Activated CD4-positive, alpha-beta T cell treated with anti-CD3 and anti-CD28 coated beads for 24 hours (primary cell): ENCODE results near the gene OCIAD1.
"Not testable (repeated sequence)": the region's sequence is repeated elsewhere in the genome, so short reads cannot be mapped to it uniquely, and the experiment has no call there.

ENCODE experiments used
- DNase-seq, 2 donors: peaks; one replicate each; pipeline ENCODE4 v3.0.0-alpha.2; 2020; ENCODE audit warnings: low read depth in 2 of 2

Gene OCIAD1, protein sequence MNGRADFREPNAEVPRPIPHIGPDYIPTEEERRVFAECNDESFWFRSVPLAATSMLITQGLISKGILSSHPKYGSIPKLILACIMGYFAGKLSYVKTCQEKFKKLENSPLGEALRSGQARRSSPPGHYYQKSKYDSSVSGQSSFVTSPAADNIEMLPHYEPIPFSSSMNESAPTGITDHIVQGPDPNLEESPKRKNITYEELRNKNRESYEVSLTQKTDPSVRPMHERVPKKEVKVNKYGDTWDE

DNA sequence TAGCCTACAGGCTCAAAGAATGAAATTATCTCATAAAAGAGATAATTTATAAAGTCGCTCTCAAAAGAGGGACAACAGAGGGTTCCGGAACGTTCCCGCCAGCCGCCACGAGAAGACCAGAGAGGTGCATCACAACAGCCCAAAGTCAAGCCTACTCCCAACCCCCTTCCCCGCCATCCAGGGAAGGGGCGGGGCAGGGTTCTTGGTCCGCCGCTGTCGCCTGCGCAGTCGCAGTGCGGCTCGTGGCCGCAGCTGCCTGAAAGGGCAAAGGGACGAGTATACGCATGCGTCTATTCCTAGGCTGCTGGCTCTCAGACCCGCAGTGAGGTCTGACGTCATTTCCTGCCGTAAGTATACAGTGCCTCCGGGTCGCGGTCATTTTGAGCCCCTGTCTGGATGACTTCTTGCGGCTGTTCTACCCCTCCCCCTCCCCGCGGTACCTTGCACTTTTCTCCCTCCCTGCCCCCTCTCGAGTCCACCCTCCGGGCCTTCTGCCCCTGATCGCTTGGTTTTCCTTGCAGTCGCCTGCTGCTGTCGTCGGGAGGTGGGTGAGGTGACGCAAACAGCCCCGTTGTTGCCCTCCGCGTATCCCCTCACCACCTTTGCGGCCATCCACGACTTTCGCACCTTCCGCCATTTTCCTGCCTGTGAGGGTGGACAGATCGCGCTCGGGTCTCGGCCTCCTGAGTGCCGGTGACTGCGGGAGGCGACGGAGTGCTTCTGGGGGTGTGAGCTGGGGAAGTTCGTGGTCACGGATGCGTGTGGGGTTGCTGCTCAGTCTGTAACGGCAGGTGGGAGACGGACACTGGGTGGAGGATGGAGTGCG is at the start of gene OCIAD1:
Gene OCIAD1, plus strand, starts transcription at position 383 of the 826 bp plus-strand sequence. CDS start 1,537 bp downstream, outside the sequence.
- DNase-seq, result peak; percentile 82 to 88

DNA sequence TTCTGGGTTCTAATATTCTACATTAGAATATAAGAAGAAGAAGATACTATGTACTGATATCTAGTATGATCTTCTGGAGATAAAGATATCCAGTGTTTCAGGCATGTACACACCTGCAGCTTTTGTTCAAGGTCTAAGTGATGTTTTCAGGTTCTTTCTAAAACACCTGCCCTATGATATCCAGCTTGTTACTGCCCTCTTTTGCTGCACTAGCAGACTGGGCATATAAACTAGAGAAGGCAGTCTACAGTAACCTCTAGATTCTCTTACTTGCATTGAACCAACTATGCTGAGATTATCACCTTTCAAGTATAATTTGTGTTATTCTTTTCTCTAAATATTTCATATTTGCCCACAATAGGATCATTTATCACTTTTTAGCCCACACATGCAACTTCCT is 48.9 kb upstream of the OCIAD1 start:
- no peak for DNase-seq

DNA sequence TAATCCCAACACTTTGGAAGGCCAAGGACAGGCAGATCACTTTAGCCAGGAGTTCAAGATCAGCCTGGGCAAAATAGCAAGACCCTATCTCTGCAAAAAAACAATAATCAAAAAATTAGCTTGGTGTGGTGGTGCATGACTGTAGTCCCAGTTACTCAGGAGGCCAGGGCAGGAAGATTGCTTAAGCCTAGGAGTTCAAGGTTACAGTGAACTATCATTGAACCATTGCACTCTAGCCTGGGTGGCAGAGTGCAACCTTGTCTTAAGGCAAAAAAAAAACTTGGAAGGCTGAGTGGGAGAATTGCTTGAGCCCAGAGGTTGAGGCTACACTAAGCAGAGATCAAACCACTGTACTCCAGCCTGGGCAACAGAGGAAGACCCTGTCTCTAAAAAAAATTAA is 45.6 kb upstream of the OCIAD1 start:
- no peak for DNase-seq

DNA sequence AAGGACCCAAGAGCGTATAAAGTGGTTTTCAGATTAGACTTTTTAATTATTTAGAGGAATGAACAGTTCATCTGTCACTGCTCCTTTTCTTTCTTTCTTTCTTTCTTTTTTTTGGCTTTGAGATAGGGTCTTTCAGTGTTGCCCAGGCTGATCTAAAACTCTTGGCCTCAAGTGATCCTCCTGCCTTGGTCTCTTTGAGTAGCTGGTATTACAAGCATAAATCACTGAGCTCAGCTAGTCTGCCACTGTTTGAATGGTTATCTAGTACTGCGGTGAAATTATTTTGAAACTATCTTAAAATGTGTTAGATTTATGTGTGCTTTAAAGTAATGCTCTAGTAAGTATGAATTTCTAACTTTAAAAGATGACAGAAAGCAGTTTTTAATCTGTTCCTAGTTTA is 44.3 kb upstream of the OCIAD1 start:
- no peak for DNase-seq

DNA sequence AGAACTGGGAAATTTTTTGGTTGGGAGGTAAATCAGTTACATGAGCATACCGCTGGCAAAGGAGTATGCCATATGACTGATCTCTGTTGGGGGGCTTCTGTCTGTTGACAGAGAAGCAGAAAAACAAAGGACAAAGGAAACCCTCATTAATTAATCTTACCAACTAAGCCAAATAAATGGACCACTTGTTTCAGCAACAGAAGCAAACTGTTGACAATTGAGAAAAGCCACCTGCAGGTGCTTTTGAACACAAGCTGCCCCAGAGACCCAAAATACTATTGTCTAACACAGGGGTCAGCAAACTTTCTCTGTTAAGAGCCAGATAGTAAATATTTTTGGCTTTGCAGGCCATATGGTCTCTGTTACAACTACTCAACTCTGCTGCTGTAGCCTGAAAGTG is 43.8 kb upstream of the OCIAD1 start:
- no peak for DNase-seq

DNA sequence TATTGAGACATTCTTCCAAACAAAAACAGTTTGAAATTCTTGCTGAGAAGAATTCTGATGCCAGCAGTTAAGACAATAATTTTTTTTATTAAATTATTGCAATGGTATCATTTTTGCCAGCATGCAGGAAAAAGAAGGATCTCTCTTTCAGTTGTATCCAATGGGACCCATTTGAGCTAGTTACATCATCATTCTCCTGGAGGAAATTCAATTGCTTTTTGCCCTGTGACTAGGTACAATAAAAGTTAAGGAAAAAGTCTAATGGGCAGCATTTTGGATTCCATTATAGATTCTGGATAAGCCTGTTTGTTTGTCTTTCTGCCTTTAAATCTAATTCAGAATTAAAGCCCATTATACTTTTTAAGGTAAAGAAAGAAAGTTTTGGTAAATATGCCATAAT is 40.3 kb upstream of the OCIAD1 start:
- no peak for DNase-seq

DNA sequence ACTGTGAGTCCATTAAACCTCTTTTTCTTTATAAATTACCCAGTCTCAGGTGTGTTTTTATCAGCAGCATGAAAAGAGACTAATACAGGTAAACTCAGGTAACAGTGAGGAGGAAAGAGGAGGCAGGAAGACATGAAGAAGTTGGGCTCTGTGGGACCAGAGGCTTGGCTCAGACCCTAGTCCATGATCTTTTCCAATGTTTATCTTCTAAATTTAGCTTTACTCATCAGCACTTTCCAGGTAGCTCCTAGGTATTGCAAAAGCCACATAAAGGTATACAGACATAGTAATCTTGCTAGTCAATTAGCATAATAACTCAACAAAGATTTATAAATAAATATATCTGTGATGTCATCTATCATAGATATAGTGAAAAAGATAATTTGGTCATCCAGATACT is 39.6 kb upstream of the OCIAD1 start:
- no peak for DNase-seq

DNA sequence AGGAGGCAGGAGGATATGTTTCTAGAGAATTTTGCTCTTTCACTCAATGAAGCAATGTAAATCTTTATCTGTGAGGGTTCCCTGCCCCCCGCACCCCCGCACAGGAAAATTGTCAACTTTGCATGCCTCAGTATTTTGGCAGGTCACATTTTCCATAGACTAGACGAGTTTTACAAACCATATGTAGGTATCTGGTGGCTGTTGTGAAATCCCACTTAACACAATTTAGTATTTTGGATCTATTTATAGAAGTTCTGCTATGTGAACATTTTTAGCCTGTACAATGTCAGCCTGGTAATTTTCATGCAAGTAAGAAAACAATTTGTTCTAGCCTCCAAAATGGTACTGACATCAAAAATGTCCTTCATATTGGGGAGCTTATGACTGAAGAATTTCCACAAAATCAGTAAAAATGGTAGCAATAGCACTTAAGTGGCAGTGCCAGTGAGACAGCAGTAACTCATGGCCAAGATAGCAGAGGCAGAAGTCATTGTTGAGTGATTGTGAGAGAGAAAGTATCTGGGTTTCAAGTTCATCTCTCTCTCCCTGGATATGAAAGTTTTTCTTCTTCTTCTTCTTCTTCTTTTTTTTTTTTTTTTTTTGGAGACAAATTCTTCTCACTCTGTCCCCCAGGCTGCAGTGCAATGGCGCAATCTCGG is 38.4 kb upstream of the OCIAD1 start:
- peak in 1 of 2 donors; percentile 3 for DNase-seq

DNA sequence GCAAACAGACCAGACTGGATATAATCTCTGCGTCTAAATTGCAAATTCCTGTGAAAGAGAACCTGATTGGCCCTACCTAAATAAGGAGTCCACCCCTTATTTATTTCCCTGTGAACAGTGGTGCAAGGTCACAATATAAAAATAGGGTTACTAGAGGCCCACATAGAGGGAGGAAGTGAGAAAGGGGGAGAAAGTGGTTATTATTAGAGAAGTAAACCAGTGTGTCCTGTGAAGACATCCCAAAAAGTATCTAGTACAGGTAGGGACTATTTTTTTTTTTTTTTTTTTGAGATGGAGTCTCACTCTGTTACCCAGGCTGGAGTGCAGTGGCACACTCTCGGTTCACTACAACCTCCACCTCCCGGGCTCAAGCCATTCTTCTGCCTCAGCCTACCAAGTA is 35.8 kb upstream of the OCIAD1 start:
- DNase-seq, result no peak

DNA sequence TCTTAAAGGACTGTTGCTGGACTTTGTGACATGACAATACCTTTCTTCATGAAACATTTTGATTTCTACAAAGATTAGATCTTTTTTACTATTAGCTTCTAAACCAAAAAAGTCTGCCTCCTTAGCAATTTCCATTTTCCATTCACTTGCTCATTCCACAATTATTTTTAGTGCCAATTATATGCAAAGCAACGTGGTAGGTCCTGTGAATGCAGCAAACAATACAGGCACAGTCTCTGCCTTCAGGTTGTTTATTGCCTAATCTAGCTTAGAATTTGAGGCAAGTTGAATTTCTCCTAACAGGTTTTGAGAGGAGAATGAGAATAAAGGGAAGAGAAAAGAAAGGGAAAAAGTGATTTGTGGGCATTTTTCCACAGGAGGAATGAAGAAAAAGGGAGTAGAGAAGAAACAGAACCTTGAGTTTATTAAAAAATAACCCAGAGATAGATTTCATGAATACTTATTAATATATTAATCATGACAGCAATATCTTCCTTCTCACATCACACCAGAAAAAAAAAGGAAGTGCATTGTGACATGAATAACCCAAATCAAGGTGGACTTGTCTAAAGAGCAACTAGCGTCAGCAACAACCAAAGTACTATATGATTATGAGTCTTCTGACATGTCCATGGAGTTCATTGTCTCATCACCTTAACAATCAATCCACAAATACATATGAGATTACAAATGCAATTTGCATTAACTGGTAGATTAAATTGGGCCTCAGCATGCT is 34.5 kb upstream of the OCIAD1 start:
- no peak for DNase-seq

DNA sequence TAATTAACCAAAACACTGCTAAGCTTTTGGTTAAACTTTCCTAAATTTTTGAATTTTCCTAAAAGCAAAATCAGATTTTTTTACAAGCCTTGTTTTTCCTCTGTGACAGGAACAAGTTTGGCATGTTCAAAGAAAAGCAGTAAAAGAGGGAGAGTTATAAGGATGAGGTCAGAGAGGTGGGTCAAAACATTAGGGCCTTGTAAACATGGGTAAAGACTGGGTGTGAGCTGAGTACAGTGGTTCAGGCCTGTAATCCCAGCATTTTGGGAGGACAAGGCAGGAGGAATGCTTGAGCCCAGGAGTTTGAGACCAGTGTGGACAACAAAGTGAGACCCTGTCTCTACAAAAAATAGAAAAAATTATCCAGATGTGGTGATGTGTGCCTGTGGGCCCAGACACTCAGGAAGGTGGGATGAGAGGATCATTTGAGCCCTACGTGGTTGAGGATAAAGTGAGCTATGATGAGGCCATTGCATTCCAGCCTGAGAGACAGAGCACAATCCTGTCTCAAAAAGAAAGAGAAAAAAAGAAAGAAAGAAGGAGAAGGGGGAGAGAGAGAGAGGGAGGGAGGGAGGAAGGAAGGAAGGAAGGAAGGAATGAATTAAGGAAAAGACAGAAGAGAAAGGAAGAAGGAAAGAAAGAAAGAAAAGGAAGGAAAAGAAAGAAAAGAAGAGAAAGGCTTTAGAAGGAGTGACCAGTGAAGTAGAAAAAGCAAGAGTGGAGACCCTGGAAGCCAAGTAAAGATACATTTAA is 33.8 kb upstream of the OCIAD1 start:
- DNase-seq, result no peak

DNA sequence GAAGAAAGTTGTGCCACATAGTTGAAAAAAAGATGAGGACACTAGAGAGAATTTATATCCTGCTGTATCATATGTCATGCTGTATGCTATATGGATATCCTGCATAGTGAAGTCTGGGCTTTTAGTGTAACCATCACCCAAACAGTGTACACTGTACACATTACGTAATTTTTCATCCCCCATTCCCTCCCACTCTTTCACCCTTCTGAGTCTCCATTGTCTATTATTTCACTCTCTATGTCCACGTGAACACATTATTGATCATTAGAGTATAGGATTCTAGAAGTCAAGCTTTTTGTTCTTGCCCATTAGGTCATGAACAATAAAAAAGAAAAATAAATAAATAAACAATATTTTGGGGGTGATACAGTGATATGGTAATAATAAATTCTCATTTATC is 32.8 kb upstream of the OCIAD1 start:
- no peak for DNase-seq

DNA sequence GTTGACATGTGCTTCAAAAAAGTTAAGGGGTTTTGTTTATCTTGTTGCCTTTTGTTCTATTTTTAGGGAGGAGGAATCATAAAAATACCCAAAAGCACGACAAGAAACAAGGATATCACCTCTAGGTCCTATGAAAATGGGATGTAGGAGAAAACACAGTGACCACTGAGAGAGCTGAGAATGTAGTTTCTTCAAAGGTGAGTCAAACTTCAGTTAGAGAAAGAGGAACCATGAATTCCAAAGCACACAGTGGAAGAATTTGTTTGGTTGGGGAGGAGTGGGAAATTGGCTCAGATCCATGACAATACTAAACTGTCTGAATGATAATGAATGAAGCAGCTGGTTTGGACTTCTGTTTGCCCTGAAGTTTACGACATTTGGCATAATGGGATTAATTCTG is 31.7 kb upstream of the OCIAD1 start:
- DNase-seq, result no peak

DNA sequence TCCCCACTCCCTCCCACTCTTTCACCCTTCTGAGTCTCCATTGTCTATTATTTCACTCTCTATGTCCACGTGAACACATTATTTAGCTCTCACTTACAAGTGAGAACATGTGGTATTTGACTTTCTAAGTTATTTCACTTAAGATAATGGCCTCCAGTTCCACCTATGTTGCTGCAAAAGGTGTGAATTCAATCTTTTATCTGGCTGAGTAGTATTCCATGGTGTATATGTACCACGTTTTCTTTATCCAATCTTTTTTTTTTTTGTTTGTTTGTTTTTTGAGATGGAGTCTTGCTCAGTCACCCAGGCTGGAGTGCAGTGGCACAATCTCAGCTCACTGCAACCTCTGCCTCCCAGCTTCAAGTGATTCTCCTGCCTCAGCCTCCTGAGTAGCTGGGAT is 30.7 kb upstream of the OCIAD1 start:
- DNase-seq, result not testable (repeated sequence)

DNA sequence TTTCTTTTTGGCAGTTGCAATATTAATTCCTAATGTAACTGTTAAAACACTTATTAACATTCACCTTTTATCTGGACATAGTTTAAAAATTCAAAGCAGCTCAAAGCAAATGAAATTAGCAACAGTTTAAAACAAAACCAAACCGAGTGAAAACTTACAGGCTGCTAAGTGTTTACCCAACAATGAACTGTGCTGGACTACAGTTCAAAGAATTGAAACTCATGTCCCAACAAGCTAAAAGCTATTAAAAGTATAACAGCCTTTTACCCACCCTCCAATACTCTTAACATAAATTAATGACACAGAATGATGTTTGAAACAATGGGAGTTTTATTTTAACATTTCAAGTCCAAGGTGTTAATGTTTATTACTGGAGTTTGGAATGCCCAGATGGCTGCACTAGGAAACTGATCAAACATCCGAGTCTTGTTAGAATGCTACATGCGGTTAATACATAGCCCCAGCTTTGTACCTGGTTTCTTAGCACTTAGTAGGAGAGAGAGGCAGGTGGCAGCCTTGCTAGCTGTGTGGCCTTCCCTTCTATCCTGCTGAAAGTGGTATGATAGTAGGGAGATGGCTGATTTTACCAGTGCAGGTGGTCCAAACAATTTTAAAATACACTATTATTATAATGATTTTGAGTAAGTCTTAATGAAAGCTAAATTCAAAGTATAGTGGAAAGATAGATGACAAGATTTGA is 29.7 kb upstream of the OCIAD1 start:
- DNase-seq, result no peak

DNA sequence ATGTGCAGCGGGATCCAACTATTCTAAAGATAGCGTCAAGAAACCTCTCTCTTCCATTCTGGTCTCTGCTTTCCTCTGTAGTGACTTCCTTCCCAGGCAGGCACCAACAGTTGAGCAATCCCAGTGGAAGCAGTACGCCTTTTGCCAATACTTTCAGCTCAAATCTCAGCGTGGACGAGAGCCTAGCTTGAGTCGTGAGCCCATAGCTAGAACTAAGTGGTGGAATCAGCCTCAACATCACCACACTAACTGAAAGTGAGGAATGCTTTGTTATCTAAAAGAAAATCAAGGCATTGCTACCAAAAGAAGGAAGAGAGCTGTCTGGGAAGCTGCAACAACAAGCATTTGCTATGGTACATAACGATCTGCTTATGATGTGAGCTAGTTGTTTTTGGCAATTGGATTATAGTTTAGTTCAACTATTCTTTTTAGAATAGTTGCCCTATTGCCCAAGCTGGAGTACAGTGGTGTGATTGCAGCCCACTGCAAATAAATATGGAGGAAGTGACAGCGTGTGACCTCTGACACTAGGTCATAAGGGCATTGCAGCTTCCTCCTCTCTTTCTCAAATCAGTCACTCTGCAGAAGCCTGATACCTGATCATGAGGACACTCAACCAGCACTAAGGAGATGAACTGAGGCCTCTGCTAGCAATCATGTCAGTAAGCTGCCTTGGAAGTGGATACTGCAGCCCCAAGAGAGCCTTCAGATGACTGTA is 26.1 kb upstream of the OCIAD1 start:
- no peak for DNase-seq

DNA sequence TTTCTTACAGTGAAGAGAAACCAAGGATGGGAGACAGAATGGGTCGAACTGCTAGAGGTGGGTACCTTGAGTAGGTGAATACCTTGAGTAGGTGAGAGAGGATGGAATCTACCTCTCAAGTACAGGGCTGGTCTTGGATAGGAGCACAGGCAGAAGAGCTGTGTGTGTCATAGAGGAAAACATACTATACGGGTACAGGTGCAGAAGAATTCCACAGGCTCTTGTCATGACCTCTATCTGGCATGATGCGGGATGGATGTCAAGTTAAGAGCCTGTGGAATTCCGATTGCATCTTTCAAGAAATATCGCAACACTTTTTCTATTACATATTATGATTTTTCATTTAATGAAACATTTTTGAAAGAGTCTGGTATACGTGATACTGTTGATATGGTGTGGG is 18.0 kb upstream of the OCIAD1 start:
- no peak for DNase-seq

DNA sequence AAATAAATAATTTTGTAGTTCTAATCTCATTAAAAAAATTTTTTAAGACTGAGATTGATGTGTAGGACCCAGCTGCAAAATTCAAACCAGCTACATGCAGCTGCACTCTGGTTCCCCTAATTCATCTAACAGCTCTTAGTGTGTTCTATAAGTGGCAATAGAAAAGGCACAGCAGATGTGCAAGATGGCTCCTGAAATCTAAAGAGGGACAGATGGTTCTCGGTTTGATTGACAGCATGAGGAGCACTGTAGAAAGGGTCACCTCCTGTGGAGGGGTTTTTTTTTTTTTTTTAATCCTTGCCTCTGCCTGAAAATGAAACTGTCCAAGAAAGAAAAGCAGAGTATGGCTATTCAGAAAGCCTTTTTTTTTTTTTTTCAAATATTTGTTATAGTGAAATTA is 16.9 kb upstream of the OCIAD1 start:
- no peak for DNase-seq

DNA sequence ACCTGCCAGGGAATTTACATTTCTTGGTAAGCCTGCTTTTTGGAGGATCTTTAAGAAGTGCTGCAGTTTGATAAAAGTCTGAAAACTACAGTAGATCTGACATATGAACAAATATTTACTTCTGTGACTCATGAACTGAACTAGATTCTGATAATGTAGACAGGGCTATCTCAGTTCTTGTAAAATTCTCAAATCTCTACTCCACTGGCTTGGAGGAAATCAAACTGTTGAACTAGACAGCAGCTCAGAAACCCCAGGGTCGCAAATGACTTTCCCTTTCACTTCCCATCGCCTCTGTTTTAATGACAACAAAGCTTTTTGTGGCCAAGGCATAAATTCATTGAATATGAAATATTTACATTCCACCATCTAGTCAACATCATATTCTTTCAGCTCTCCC is 15.4 kb upstream of the OCIAD1 start:
- DNase-seq, result no peak

DNA sequence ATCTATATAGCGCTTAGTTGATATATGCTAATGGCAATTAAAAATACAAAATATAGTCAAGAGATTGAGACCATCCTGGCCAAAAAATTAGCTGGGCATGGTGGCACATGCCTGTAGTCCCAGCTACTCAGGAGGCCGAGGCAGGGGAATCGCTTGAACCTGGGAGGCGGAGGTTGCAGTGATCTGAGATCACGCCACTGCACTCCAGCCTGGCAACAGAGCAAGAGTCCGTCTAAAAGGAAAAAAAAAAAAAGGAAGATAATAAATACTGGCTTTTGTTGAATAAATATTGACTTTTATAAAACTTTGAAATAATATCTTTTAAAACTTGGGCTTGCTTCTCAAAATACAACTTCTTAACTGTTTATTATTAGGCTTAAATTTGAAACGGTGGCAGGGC is 14.6 kb upstream of the OCIAD1 start:
- DNase-seq, result not testable (repeated sequence)
